Measurements from ENCODE around the gene SLC37A1. TPM values are rescaled to one million over a fixed set of nuclear protein-coding genes. Genes with fewer than 3 reads are reported as not detected.

SLC37A1 gene
- total and polyA plus RNA-seq, 2 of the 13 experiments (the other 11 are each of a cell fraction or from before 2014, with no cell fraction given) = 0.22 to 0.40 TPM

- TF ChIP-seq ERF (CRISPR knock-in tag; IDR thresholded peaks at IDR 0.05) (no peak), ZNF577 (CRISPR knock-in tag; IDR thresholded peaks at IDR 0.05; ENCODE audit: borderline replicate concordance, low read depth) (no peak), ZNF496 (CRISPR knock-in tag; IDR thresholded peaks at IDR 0.05; ENCODE audit: insufficient replicate concordance) (no peak), HNRNPH1 (optimal IDR thresholded peaks at IDR 0.05; ENCODE audit: low read depth, low read length) (no peak), SRSF1 (optimal IDR thresholded peaks at IDR 0.05; ENCODE audit: low read depth, low read length) (no peak), GATAD2A (CRISPR knock-in tag; IDR thresholded peaks at IDR 0.05) (no peak), MEIS1 (CRISPR knock-in tag; IDR thresholded peaks at IDR 0.05; ENCODE audit: borderline replicate concordance) (no peak), NKX3-1 (CRISPR knock-in tag; IDR thresholded peaks at IDR 0.05) (no peak), SIX1 (CRISPR knock-in tag; IDR thresholded peaks at IDR 0.05; ENCODE audit: borderline replicate concordance) (no peak), KAT2B (IDR thresholded peaks at IDR 0.05; ENCODE audit: borderline replicate concordance, low read depth, low read length) (no peak), ZNF451 (CRISPR knock-in tag; IDR thresholded peaks at IDR 0.05) (no peak), CEBPZ (IDR thresholded peaks at IDR 0.05; ENCODE audit: low read length) (no peak), MYC (CRISPR knock-in tag; IDR thresholded peaks at IDR 0.05; ENCODE audit: borderline replicate concordance) (no peak), ZNF570 (CRISPR knock-in tag; IDR thresholded peaks at IDR 0.05; ENCODE audit: borderline replicate concordance) (no peak), ZNF292 (CRISPR knock-in tag; IDR thresholded peaks at IDR 0.05; ENCODE audit: borderline replicate concordance, low read depth) (no peak), SATB2 (CRISPR knock-in tag; IDR thresholded peaks at IDR 0.05) (no peak), MED1 (CRISPR knock-in tag; IDR thresholded peaks at IDR 0.05) (no peak), SKIL (CRISPR knock-in tag; IDR thresholded peaks at IDR 0.05; ENCODE audit: borderline replicate concordance) (no peak), ATF7 (IDR thresholded peaks at IDR 0.05) (no peak), ATF7 (CRISPR knock-in tag; IDR thresholded peaks at IDR 0.05) (no peak), SRSF9 (IDR thresholded peaks at IDR 0.05; ENCODE audit: borderline replicate concordance, insufficient read depth, low read depth, low read length, poor library complexity, severe bottlenecking) (no peak)
- H3K27me3 ChIP-seq (ENCODE audit: control insufficient read depth in 1 of 2, insufficient read depth in 2 of 2, low read length in 2 of 2) = peaks cover 0 to 40% of the 10 kb centered on the region in 2 experiments; a peak in 4 of 5 replicates
- H3K4me1 ChIP-seq (ENCODE audit: insufficient read depth, low read length) = peaks cover 15% of the 10 kb centered on the region
- H4K20me1 ChIP-seq (ENCODE audit: insufficient read depth, low read length) = no peaks in the 10 kb centered on the region
- H3K9me3 ChIP-seq (ENCODE audit: low read length) = no peaks in the 10 kb centered on the region; the same call in 1 of the 2 replicates
- H3K79me2 ChIP-seq (ENCODE audit: insufficient read depth, low read length) = no peaks in the 10 kb centered on the region
- CTCF ChIA-PET (ENCODE audit: low intra/inter-chr PET ratio, low total read pairs) = no interaction called here
- no peak overlapping the region for H3K4me2 ChIP-seq (ENCODE audit: low read depth, low read length)
- no peak overlapping the region for H3K27ac ChIP-seq (ENCODE audit: extremely low read length, insufficient read depth, low read length)
- no TSS peak for BruUV-seq (replicated peaks)
- no peak overlapping the region for H3K4me3 ChIP-seq (replicated peaks in 1 of 3; ENCODE audit: insufficient read depth in 1 of 3, low read depth in 2 of 3, low read length in 3 of 3)
- in situ Hi-C loops (cut with HindIII; ENCODE audit: extremely low pct_ligation_motif_present, low pct_unique_long_range_greater_than_20kb) = no loop called here
- ATAC-seq = no peak
- intact Hi-C loops (cut with micrococcal nuclease; ENCODE audit: unreplicated experiment) = no loop called here
- H3K36me3 ChIP-seq (replicated peaks in 1 of 2; ENCODE audit: control insufficient read depth in 1 of 2, insufficient read depth in 2 of 2, low read length in 2 of 2) = no peaks in the 10 kb centered on the region
- no peak for DNase-seq (ENCODE audit: low spot score)
- POLR2A ChIA-PET = no interaction called here
- 20% methylated on average over 2 of the region's 2 CpGs for WGBS (ENCODE audit: low lambda C conversion rate)
- FAIRE-seq = no peak
- H3K9ac ChIP-seq (ENCODE audit: insufficient read depth, low read depth, low read length) = no peak overlapping the region
- no peak overlapping the region for H2AFZ ChIP-seq (ENCODE audit: low read length)
These were observed 83.0 kb downstream of the SLC37A1 start for GRCh38 chr21:42596657-42597056.

Data from HepG2 (cell line).